GM12892 (cell line): Measurements from ENCODE around the gene CDK13.
"Not testable (repeated sequence)": the region's sequence is repeated elsewhere in the genome, so short reads cannot be mapped to it uniquely, and the experiment has no call there.

Experiments
- DNase-seq: peaks from one replicate; pipeline ENCODE4 v3.0.0; 2011; ENCODE audit not compliant: insufficient read length
- FAIRE-seq: peaks from 2 replicates; lab custom pipeline; 2011; peaks lifted over from hg19 to GRCh38; lab: Jason Lieb, UNC
- POLR2A ChIP-seq: IDR thresholded peaks from 2 replicates; pipeline ENCODE4 v1.6.1; 2011; ENCODE audit warnings: low read depth, low read length, control low read depth
- POLR2AphosphoS5 ChIP-seq: IDR thresholded peaks from 2 replicates; pipeline ENCODE4 v1.6.1; 2011; ENCODE audit warnings: low read depth, low read length, control low read depth
- TAF1 ChIP-seq: IDR thresholded peaks from 2 replicates; pipeline ENCODE4 v1.6.1; 2011; ENCODE audit warnings: low read depth, mild to moderate bottlenecking, control low read depth, low read length, borderline replicate concordance

Gene CDK13

DNA sequence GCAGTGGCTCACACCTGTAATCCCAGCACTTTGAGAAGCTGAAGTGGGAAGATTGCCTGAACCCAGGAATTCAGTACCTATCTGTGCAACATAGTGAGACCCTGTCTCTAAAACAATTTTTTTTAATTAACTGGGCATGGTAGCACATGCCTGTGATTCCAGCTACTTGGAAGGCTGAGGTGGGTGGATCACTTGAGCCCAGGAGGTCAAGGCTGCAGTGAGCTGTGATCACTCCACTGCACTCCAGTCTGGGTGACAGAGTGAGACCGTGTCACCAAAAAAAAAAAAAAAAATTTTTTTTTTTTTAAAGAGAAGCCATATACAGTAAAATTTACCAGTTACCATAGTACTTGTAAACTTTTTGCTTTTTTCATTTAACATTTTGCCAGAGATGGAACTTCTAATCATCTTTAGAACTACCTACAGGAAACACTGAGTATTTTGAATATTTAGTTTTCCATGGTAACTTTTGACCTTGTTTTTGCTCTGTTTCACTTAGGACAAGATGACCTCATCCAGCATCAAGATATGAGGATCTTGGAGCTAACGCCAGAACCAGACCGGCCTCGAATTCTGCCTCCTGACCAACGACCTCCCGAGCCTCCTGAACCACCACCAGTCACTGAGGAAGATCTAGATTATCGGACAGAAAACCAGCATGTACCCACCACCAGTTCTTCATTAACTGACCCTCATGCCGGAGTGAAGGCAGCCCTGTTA lies 143.7 kb downstream of the CDK13 start:
- no peak for DNase-seq

GRCh38 chr7:40095230-40095629 lies 145.2 kb downstream of the CDK13 start:
- no peak for DNase-seq
- TF ChIP-seq POLR2A = no peak
- TF ChIP-seq POLR2AphosphoS5 = no peak
- no peak for TF ChIP-seq TAF1
- no peak for FAIRE-seq

More for the DNA sequence above, 143.7 kb downstream of the CDK13 start:
- no peak for TF ChIP-seq POLR2AphosphoS5
- TF ChIP-seq POLR2A = no peak
- TF ChIP-seq TAF1 = no peak
- no peak for FAIRE-seq

GRCh38 chr7:40095695-40096327 lies 145.8 kb downstream of the CDK13 start:
- TF ChIP-seq TAF1 (no peak), POLR2A (no peak), POLR2AphosphoS5 (no peak)
- FAIRE-seq = no peak
- no peak for DNase-seq

DNA sequence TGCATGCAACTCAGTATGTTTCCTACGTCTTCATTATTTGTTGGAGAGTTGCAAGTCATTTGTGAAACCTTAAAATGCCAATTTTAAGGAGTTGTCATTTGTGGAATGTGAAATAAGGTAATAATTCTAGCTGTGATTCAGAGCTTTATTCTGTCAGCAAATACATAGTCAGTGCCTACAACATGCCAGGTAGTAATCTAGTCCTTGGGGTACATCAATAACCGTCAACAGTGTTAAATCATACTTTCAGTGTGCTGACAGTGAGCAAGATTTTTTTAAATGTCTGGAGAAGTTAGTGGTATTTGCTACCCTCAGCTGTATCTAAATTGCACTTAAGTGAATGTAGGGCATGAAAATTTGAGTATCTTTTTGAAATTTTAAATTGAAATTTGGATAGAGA lies 147.7 kb downstream of the CDK13 start:
- TF ChIP-seq POLR2AphosphoS5 = no peak
- no peak for FAIRE-seq
- DNase-seq = no peak

DNA sequence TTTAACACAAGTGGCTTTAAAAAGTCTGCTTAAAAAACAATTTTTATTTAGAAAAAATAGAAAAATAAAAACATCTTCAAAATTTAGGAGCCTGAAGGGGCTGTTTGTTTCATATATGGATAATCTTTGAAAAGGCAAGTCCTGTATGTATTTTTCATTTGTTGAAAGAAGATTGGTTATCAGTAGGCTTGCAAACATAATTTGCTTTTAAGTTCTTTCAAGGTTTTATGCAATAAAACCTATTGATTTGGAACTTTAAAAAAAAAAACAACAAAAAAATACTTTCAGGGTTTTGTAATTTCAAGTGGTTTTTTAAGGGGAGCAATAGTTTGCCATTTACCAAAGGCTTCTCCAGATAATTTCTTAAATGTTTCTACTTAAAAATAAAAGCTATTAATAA lies 148.8 kb downstream of the CDK13 start:
- no peak for FAIRE-seq
- no peak for TF ChIP-seq POLR2A
- TF ChIP-seq TAF1 = no peak
- TF ChIP-seq POLR2AphosphoS5 = no peak
- no peak for DNase-seq

GRCh38 chr7:40099837-40100236 lies 149.8 kb downstream of the CDK13 start:
- TF ChIP-seq TAF1 (no peak), POLR2A (no peak), POLR2AphosphoS5 (no peak)
- DNase-seq (no peak), FAIRE-seq (peak; percentile 5)

DNA sequence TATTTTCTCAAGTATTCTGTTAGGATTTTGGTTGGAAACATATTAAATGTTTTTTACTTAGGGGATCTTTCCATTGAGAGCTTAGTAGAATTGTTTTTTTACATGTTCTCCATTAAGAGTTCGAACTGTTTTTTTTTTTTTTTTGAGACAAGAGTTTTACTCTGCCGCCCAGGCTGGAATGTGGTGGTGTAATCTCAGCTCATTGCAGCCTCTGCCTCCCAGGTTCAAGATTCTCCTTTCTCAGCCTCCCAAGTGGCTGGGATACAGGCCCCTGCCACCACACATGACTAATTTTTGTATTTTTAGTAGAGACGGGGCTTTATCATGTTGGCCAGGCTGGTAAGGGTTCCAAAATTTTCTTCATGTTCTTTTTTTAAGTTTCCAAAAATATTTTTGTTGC lies 151.1 kb downstream of the CDK13 start:
- FAIRE-seq (no peak), DNase-seq (no peak)
- TF ChIP-seq POLR2A (no peak), TAF1 (no peak), POLR2AphosphoS5 (no peak)

- FAIRE-seq (no peak), DNase-seq (no peak)
- TF ChIP-seq TAF1 = no peak
- no peak for TF ChIP-seq POLR2A
- no peak for TF ChIP-seq POLR2AphosphoS5
These were observed 152.8 kb downstream of the CDK13 start for GRCh38 chr7:40102897-40103296.

DNA sequence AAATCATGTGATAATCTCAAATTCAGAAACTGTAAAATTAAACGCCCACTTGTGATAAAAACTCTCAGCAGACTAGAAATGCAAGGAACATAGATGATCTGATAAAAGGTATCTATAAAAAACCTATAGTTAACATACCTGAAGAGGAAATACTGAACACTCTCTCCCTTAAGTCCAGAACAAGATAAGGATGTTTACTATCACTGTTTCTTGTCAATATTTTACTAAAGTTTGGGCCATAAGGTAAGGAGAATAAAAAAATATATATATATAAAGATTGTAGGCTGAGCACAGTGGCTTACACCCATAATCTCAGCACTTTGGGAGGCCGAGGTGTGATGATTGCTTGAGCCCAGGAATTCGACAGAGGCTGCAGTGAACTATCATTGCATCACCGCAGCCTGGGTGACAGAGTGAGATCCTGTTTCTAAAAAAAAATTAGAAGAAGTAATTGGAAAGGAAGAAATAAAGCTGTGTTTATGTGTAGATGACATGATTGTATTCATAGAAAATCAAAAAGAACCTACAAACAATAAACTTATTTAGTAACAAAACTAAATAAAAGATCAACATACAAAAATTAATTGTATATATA lies 155.9 kb downstream of the CDK13 start:
- no peak for TF ChIP-seq POLR2AphosphoS5
- TF ChIP-seq POLR2A = no peak
- no peak for TF ChIP-seq TAF1
- no peak for DNase-seq
- FAIRE-seq = no peak

GRCh38 chr7:40115936-40116335 lies 165.9 kb downstream of the CDK13 start:
- no peak for FAIRE-seq
- no peak for DNase-seq
- TF ChIP-seq TAF1 = no peak
- TF ChIP-seq POLR2AphosphoS5 = no peak
- no peak for TF ChIP-seq POLR2A

GRCh38 chr7:40117199-40117598 lies 167.1 kb downstream of the CDK13 start:
- FAIRE-seq, DNase-seq: not testable (repeated sequence)

- FAIRE-seq, DNase-seq: not testable (repeated sequence)
These were observed 168.1 kb downstream of the CDK13 start for GRCh38 chr7:40118201-40118600.

DNA sequence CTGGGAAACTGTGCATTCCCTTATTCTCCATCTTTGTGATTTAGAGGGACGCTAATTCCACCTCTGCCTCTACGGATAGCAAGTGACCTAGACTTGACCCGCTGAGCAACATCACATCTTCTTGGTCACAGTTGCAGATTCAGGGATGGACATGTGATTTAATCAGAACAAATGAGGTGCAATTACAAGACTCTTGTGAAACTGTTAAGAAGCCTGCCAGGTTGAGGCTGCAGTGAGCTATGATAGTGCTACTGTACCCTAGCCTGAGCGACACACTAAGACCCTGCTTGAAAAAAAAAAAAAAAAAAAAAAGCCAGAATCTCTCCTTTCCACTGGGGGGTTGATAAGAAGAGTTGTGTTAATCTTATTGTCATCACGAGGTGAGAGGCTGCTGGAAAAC lies 170.0 kb downstream of the CDK13 start:
- DNase-seq (no peak), FAIRE-seq (no peak)
- TF ChIP-seq POLR2AphosphoS5 (no peak), TAF1 (no peak), POLR2A (no peak)

DNA sequence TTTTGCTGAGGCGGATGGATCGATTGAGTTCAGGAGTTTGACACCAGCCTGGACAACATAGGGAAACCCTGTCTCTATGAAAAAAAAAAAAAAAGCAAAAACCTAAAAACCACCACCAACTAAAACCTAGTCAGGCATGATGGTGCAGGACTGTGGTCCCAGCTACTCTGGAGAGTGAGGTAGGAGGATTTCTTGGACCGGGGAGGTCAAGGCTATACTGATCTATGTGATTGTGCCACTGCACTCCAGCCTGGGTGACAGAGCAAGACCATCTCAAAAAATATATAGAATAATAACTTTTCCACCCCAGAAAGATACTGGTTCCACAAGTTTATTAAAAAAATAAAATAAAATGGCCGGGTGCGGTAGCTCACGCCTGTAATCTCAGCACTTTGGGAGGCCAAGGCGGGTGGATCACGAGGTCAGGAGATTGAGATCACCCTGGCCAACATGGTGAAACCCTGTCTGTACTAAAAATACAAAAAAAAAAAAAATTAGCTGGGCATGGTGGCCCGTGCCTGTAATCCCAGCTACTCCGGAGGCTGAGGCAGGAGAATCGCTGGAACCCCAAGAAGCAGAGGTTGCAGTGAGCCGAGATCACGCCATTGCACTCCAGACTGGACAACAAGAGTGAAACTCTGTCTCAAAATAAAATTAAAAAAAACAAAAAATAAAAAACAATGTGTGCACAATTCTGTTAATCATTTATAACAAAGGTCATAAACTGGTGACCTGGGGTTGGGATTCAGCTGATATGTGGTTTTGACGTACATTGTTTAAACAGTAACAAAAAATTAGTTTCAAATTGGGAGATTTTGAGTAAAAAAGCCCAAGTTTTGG lies 172.3 kb downstream of the CDK13 start:
- DNase-seq, FAIRE-seq: not testable (repeated sequence)
